HepG2 (cell line): ENCODE measurements around the gene PPM1H. TPM values are rescaled to one million over a fixed set of nuclear protein-coding genes. Genes with fewer than 3 reads are reported as not detected.

ENCODE experiments used
- ATAC-seq: fragments of 200-7000 bp; cut with Tn5 transposase; 3 replicates; pipeline ENCODE4 v1.9.1; 2020; ENCODE audit warnings: mild to moderate bottlenecking, moderate library complexity
- BruUV-seq: library from RNA; stranded (reverse); fragments of 400-500 nt; replicated peaks from 2 replicates; lab custom pipeline; 2021; lab: Mats Ljungman, UMichigan
- CTCF ChIA-PET: fragments of 300-600 bp; formaldehyde crosslinking; extraction: SDS; loops from one replicate; lab custom pipeline; 2021; ENCODE audit warnings: low total read pairs, inconsistent platforms, low intra/inter-chr PET ratio; lab: Yijun Ruan, JAX
- POLR2A ChIA-PET: fragments of 350-600 bp; sonication (Branson Sonifier 250); formaldehyde crosslinking; loops from one replicate; lab custom pipeline; 2020; ENCODE audit warnings: antibody characterized with exemption, inconsistent platforms; lab: Yijun Ruan, JAX
- DNase-seq: peaks from one replicate; pipeline ENCODE4 v3.0.0-alpha.2; 2015; ENCODE audit warnings: low spot score
- FAIRE-seq: peaks from 3 replicates; lab custom pipeline; 2011; peaks lifted over from hg19 to GRCh38; lab: Jason Lieb, UNC
- H2AFZ ChIP-seq: one replicate; pipeline ENCODE4 v1.6.1; 2011; ENCODE audit warnings: low read length, inconsistent platforms
- H3K27ac ChIP-seq: fragments of 300-600 bp; 3 replicates; pipeline ENCODE4 v1.8.0; 2011; ENCODE audit warnings: mixed run types, mild to moderate bottlenecking, mixed read lengths, low read length, inconsistent platforms; ENCODE audit not compliant: insufficient read depth; ENCODE audit errors: extremely low read length
- H3K27me3 ChIP-seq, 2 experiments: fragments of 200-600 bp in 1 of 2; 2 replicates in 1 of 2; 3 replicates in 1 of 2; pipeline versions ENCODE4 v1.6.0 to v1.8.0; 2011; ENCODE audit warnings: low read length in 2 of 2, mild to moderate bottlenecking in 2 of 2, moderate library complexity in 2 of 2, inconsistent platforms in 1 of 2; ENCODE audit not compliant: insufficient read depth in 2 of 2, control insufficient read depth in 1 of 2
- H3K36me3 ChIP-seq, 2 experiments: fragments of 200-600 bp in 1 of 2; replicated peaks in 1 of 2; 2 replicates in 1 of 2; 3 replicates in 1 of 2; pipeline versions ENCODE4 v1.5.1 to v1.8.0; 2011; ENCODE audit warnings: low read length in 2 of 2, inconsistent platforms in 1 of 2; ENCODE audit not compliant: insufficient read depth in 2 of 2, control insufficient read depth in 1 of 2
- H3K4me1 ChIP-seq: 2 replicates; pipeline ENCODE4 v1.5.1; 2012; ENCODE audit warnings: low read length, inconsistent platforms; ENCODE audit not compliant: insufficient read depth
- H3K4me2 ChIP-seq: 2 replicates; pipeline ENCODE4 v1.6.0; 2011; ENCODE audit warnings: low read depth, low read length, inconsistent platforms
- H3K4me3 ChIP-seq, 3 experiments: fragments of 200-600 bp in 1 of 3; sonication (generic), shearing (Covaris generic) in 1 of 3; replicated peaks in 1 of 3; 2 replicates each; pipeline ENCODE4 v1.5.1; 2011 to 2016; ENCODE audit warnings: low read length in 3 of 3, inconsistent platforms in 2 of 3, low read depth in 2 of 3, mild to moderate bottlenecking in 2 of 3, control low read depth in 1 of 3, mixed read lengths in 1 of 3; ENCODE audit not compliant: insufficient read depth in 1 of 3
- H3K79me2 ChIP-seq: one replicate; pipeline ENCODE4 v1.6.1; 2011; ENCODE audit warnings: low read length, inconsistent platforms; ENCODE audit not compliant: insufficient read depth
- H3K9ac ChIP-seq: 2 replicates; pipeline ENCODE4 v1.6.0; 2011; ENCODE audit warnings: mild to moderate bottlenecking, low read depth, low read length, inconsistent platforms; ENCODE audit not compliant: insufficient read depth
- H3K9me3 ChIP-seq: 2 replicates; pipeline ENCODE4 v1.5.1; 2012; ENCODE audit warnings: mild to moderate bottlenecking, low read length
- H4K20me1 ChIP-seq: 2 replicates; pipeline ENCODE4 v1.6.0; 2011; ENCODE audit warnings: inconsistent platforms, mild to moderate bottlenecking, low read length, moderate library complexity; ENCODE audit not compliant: insufficient read depth
- AKAP8 ChIP-seq: sonication (generic); formaldehyde crosslinking; IDR thresholded peaks from 2 replicates; pipeline ENCODE4 v1.5.1; 2020; ENCODE audit warnings: mild to moderate bottlenecking, missing genetic modification reagents
- CBX5 ChIP-seq: sonication (generic); formaldehyde crosslinking; IDR thresholded peaks from 2 replicates; pipeline ENCODE4 v1.4.0; 2020; ENCODE audit warnings: missing genetic modification reagents, borderline replicate concordance
- HDAC1 ChIP-seq: sonication (generic); formaldehyde crosslinking; IDR thresholded peaks from 2 replicates; pipeline ENCODE4 v1.5.1; 2020; ENCODE audit warnings: mild to moderate bottlenecking, missing genetic modification reagents
- JDP2 ChIP-seq: sonication (generic); formaldehyde crosslinking; IDR thresholded peaks from 2 replicates; pipeline ENCODE4 v1.8.1; 2022; ENCODE audit warnings: missing genetic modification reagents, borderline replicate concordance
- MED8 ChIP-seq: sonication (generic); formaldehyde crosslinking; IDR thresholded peaks from 2 replicates; pipeline ENCODE4 v1.8.1; 2023; ENCODE audit warnings: mild to moderate bottlenecking, missing genetic modification reagents; ENCODE audit not compliant: insufficient replicate concordance
- MEIS2 ChIP-seq: sonication (generic); formaldehyde crosslinking; IDR thresholded peaks from 2 replicates; pipeline ENCODE4 v1.9.0; 2021; ENCODE audit warnings: mild to moderate bottlenecking, missing genetic modification reagents
- RFX5 ChIP-seq: IDR thresholded peaks from 2 replicates; pipeline ENCODE4 v1.6.1; 2011; ENCODE audit warnings: low read depth, low read length, improper control_type of control experiment
- ZFP41 ChIP-seq: sonication (generic); formaldehyde crosslinking; IDR thresholded peaks from 2 replicates; pipeline ENCODE4 v1.4.0; 2020; ENCODE audit warnings: mild to moderate bottlenecking, missing genetic modification reagents, borderline replicate concordance
- ZFP82 ChIP-seq: sonication (generic); formaldehyde crosslinking; IDR thresholded peaks from 2 replicates; pipeline ENCODE4 v1.5.1; 2020; ENCODE audit warnings: mild to moderate bottlenecking, missing genetic modification reagents, borderline replicate concordance
- ZKSCAN8 ChIP-seq: IDR thresholded peaks from 2 replicates; pipeline ENCODE4 v1.6.1; 2016; ENCODE audit warnings: borderline replicate concordance, missing genetic modification reagents, missing compliant biosample characterization
- ZNF335 ChIP-seq: sonication (generic); formaldehyde crosslinking; IDR thresholded peaks from 2 replicates; pipeline ENCODE4 v1.4.0; 2020; ENCODE audit warnings: missing genetic modification reagents
- ZNF501 ChIP-seq: sonication (generic); formaldehyde crosslinking; IDR thresholded peaks from 2 replicates; pipeline ENCODE4 v1.5.1; 2020; ENCODE audit warnings: mild to moderate bottlenecking, moderate library complexity, missing genetic modification reagents
- ZNF75D ChIP-seq: sonication (generic); formaldehyde crosslinking; IDR thresholded peaks from 2 replicates; pipeline ENCODE4 v1.8.1; 2023; ENCODE audit warnings: missing genetic modification reagents, mild to moderate bottlenecking, borderline replicate concordance
- WGBS: methylation state at CpG from one replicate; pipeline ENCODE4 v1.1.6; 2017; ENCODE audit warnings: low lambda C conversion rate; 5-methylcytosine and 5-hydroxymethylcytosine counted together
- in situ Hi-C: cut with HindIII; loops from 2 replicates; pipeline ENCODE4 v1.10.0; 2017; ENCODE audit warnings: low pct_unique_long_range_greater_than_20kb; ENCODE audit not compliant: extremely low pct_ligation_motif_present
- intact Hi-C: fragments of 100-400 bp; cut with micrococcal nuclease; formaldehyde crosslinking; loops from one replicate; pipeline ENCODE4 v1.10.0; 2022; ENCODE audit not compliant: unreplicated experiment
- polyA plus RNA-seq, 8 experiments: library from polyadenylated mRNA; depleted of rRNA in 3 of 8; stranded (reverse) in 7 of 8; unstranded in 1 of 8; fragments of >200 nt; fragmentation: Illumina TruSeq in 4 of 8; extraction: Trizol in 4 of 8; gene quantifications; 2 replicates each; pipeline versions ENCODE4 v1.2.1 to v1.2.3, GENCODE V29; 2011 to 2016; ENCODE audit warnings: low read depth in 4 of 8, missing spikeins in 1 of 8, mixed read lengths in 1 of 8; ENCODE audit not compliant: insufficient read depth in 1 of 8
- total RNA-seq, 5 experiments: library from RNA; depleted of rRNA; stranded (reverse); fragments of >200 nt; fragmentation: Illumina TruSeq; extraction: Trizol; gene quantifications; 2 replicates each; pipeline ENCODE4 v1.2.3, GENCODE V29; 2016; ENCODE audit warnings: low read depth in 1 of 5
- TF ChIP-seq, protein P1 (sequence below): sonication (generic); formaldehyde crosslinking; IDR thresholded peaks from 2 replicates; pipeline ENCODE4 v1.9.0; 2021; ENCODE audit warnings: missing genetic modification reagents, mild to moderate bottlenecking, borderline replicate concordance

PPM1H gene
- total and polyA plus RNA-seq, 2 of the 13 experiments (the other 11 are each of a cell fraction or from before 2014, with no cell fraction given): 29.1 to 38.1 TPM

DNA sequence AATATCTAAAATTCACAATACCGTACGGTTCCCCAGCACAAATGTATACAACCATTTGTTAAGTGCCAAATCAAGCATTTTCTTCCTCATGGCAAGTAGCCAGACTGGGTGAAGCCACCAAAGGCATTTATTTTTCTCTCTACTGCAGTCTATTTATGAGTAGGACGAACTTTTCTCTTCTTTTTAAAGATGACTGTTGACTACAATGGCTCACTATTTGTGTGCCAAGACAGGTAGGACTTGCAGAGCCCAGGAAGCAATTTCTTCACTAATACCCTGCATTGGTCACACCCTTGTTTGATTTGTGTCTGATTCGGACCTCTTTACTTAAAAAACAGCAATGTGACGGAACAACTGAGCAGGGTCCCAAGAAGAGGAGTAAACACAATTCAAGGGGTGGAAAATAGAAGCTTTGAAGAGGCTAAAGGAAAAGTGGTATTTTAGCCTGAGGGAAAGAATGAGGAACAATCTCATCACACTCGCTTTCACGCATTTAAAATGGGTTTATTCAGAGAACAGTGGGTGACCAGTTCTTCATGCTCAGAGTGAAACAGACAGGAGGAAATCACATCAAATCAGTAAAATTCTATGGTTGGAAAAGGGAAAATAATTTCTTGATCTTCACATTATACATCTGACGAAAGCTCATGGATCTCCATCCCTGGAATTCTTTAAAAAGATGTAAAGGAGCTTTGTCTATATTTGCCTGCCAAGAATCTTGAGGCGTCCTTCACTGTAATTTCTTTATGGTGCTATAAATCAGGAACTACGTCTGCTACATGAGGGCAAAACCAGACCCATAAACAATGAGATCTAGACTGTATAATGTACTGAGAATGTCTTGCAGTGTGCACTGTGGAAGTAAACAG is 183.8 kb downstream of the PPM1H start:
- intact Hi-C loops (no loop called here), in situ Hi-C loops (no loop called here)
- Histone ChIP-seq H3K36me3 (peaks cover 6 to 37% of the 10 kb centered on the region in 2 experiments; a peak in 4 of 5 replicates), H4K20me1 (no peaks in the 10 kb centered on the region), H3K9ac (no peak overlapping the region), H3K79me2 (no peaks in the 10 kb centered on the region), H3K4me1 (no peaks in the 10 kb centered on the region), H3K9me3 (no peaks in the 10 kb centered on the region), H2AFZ (no peak overlapping the region), H3K27me3 (no peaks in the 10 kb centered on the region), H3K27ac (no peak overlapping the region)
- CTCF ChIA-PET: no interaction called here
- no peak for DNase-seq
- POLR2A ChIA-PET: no interaction called here
- BruUV-seq: no TSS peak
- FAIRE-seq: no peak
- no peak for TF ChIP-seq JDP2 (CRISPR knock-in tag)
- TF ChIP-seq ZNF75D (CRISPR knock-in tag): no peak
- TF ChIP-seq MED8: no peak
- no peak for TF ChIP-seq MEIS2 (CRISPR knock-in tag)
- no peak for TF ChIP-seq ZFP82
- no peak for TF ChIP-seq AKAP8
- TF ChIP-seq HDAC1: no peak
- TF ChIP-seq, all 625 proteins: peak for 0
- no peak overlapping the region for H3K4me3 ChIP-seq
- ATAC-seq: no peak
- no peak overlapping the region for H3K4me2 ChIP-seq
- 97% methylated on average over 10 of the region's 10 CpGs for WGBS

DNA sequence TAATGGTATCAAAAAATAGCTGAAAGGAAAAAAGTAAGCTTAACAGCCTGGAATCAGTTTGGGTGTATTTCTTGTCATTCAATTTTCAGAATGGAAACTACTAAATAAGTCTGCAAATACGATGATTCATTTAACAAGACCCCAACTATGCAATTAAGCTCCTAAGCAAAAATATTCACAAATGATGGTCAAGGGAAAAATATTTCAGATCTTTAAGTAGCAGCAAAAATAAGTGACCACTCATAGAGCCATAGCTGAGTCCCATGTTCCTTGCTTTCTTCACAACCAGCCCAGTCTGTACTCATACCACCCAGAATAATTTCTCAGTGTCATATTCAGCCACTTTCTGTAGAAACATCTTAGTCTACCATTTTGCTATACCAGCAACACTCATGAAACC is 185.4 kb downstream of the PPM1H start:
- BruUV-seq: no TSS peak
- no peak for FAIRE-seq
- Histone ChIP-seq H3K4me3 (no peak overlapping the region), H4K20me1 (no peaks in the 10 kb centered on the region), H3K27ac (no peak overlapping the region), H3K79me2 (no peaks in the 10 kb centered on the region), H3K27me3 (no peaks in the 10 kb centered on the region), H3K4me2 (no peak overlapping the region), H2AFZ (no peak overlapping the region), H3K4me1 (no peaks in the 10 kb centered on the region), H3K36me3 (peaks cover 3 to 24% of the 10 kb centered on the region in 2 experiments), H3K9me3 (no peaks in the 10 kb centered on the region), H3K9ac (no peak overlapping the region)
- DNase-seq: no peak
- no peak for ATAC-seq
- WGBS: 91% methylated on average over 1 of the region's 1 CpG
- ChIA-PET CTCF (no interaction called here), POLR2A (no interaction called here)
- in situ Hi-C loops: no loop called here
- intact Hi-C loops: no loop called here
- TF ChIP-seq CBX5 (CRISPR knock-in tag): no peak
- TF ChIP-seq ZFP41: no peak
- no peak for TF ChIP-seq ZKSCAN8 (CRISPR knock-in tag)
- TF ChIP-seq, protein P1, sequence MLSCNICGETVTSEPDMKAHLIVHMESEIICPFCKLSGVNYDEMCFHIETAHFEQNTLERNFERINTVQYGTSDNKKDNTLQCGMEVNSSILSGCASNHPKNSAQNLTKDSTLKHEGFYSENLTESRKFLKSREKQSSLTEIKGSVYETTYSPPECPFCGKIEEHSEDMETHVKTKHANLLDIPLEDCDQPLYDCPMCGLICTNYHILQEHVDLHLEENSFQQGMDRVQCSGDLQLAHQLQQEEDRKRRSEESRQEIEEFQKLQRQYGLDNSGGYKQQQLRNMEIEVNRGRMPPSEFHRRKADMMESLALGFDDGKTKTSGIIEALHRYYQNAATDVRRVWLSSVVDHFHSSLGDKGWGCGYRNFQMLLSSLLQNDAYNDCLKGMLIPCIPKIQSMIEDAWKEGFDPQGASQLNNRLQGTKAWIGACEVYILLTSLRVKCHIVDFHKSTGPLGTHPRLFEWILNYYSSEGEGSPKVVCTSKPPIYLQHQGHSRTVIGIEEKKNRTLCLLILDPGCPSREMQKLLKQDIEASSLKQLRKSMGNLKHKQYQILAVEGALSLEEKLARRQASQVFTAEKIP: no peak
- no peak for TF ChIP-seq RFX5
- no peak for TF ChIP-seq ZNF335 (CRISPR knock-in tag)
- TF ChIP-seq ZNF501: no peak
